DMS 273 (cell line): ENCODE measurements around the gene PCSK5.
"Not testable (repeated sequence)": the region's sequence is repeated elsewhere in the genome, so short reads cannot be mapped to it uniquely, and the experiment has no call there.

Experiments
- DNase-seq: peaks from one replicate; lab custom pipeline; 2025; ENCODE audit not compliant: unreplicated experiment; lab: John Stamatoyannopoulos, UW

The PCSK5 gene

DNA sequence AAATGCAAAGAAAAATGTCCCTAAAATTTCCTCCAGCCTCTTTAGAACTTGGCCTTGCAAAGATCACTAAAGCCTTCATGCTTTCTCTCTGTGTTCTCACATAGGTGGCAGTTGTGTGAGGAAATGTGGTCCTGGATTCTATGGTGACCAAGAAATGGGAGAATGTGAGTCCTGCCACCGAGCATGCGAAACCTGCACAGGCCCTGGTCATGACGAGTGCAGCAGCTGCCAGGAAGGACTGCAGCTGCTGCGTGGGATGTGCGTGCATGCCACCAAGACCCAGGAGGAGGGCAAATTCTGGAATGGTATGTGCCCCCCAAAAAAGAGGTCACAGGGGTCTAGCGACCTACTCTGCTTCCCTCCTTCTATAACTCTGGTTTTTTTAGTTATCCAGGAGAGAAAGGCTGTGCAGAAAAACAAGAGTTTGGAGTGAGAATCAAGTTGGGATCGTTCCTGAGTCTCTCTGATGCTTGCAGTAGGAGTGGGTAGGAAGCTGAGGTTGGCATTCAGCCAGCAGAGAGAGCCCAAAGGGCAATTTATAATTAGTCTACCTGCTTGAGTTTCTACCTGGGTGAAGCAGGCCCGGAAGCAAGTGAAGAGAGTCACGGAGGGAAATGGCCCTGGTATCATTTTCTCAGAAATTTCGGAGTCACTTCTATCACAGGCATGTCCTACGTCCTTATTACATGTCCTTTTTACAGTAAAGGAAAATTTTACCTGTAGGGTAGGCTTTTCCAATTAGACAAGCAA, 406.3 kb downstream of the PCSK5 start:
- no peak for DNase-seq

DNA sequence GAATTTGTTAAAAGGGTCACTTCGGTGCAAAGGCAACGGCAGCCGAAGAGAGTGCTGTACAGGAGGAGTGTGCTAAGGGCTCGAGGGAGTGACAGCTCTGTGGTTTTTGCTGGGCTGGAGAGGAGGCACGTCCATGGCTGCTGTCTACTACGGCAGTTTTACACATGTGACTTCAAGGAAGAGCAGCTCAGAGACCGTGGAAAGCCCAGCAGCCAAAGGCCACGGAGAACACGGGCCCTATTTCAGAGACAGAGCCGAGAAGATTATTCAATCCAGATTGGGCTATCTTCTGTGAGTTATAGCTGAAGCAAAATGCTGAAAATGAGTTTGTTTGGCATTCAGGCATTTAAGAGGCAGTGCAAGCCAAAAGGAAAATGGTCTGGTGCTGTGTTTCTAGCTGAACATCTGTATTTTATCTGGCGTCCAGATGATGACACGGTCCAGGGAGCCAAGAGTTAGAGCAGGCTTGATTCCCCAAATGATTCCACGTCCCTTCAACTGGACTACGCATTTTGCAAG, 407.3 kb downstream of the PCSK5 start:
- DNase-seq: no peak

DNA sequence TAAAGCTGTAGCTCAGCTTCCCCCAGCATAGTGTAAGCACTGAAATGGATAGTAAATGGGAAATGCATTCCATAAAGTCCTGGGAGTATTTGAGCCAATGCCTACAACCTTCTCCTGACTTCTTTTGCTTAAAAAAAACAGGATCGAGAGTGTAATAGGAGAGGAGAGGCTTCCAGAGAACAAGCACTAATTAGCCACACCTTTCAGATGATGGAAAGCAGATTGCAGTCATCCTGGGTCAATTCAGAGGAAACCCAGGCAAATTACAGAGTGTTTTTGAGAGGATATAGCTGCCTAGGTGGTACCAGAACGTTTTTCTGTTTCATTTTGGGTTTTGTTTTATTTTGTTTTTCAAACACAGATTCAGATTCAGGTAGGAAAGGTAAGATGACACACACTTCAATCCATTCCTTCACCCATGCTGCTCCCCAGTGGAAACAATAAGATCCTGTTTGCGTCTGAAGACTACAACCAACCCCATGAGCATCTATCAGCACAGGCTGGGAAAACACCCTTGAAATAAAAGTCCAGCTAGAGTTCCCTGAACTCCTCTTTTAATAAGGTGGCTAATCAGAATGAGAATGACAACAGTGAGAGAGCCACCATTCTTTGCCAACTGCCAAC, 408.2 kb downstream of the PCSK5 start:
- no peak for DNase-seq

DNA sequence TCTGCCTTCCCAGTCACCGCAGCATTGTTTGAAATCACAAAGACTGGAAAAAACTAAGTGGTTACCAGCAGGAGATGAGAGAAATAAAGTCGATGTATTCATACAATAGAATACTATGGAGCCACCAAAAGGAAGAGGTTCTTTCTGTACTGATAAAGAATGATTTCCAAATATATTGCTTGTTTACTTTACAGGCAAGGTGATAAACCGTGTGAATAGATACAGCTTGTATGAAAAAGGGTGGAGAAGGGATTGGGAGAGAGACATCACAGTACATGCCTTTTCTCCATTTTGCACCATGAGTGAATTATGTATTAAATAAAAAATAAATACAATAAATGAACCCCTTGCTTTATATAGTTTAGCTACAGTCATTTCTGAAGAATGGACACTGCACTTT, 412.1 kb downstream of the PCSK5 start:
- DNase-seq: no peak

DNA sequence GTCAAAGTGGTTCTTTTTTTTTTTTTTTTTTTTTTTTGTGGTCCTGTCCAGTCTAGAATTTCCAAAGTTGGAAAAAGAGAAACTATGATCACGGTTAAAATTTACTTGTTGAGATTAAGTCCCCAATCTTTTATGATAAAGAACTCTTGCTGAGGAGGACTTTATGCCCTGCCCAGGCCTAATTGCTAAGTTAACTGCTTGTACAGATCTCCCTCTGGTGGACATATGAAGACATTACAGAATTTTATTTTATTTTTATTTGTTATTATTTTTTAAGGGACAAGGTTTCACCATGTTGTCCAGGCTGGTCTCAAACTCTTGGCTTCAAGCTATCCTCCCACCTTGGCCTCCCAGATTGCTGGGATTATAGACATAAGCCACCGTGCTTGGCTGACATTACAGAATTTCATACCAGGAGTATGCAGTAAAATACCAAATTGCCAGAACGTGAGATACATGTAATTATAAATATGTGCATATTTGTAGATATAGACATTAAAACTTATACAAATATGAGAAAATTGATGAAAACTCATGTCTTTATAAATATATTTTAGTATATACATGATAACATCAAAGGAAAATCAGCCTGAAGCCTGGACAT, 412.6 kb downstream of the PCSK5 start:
- peak; percentile 58 for DNase-seq

DNA sequence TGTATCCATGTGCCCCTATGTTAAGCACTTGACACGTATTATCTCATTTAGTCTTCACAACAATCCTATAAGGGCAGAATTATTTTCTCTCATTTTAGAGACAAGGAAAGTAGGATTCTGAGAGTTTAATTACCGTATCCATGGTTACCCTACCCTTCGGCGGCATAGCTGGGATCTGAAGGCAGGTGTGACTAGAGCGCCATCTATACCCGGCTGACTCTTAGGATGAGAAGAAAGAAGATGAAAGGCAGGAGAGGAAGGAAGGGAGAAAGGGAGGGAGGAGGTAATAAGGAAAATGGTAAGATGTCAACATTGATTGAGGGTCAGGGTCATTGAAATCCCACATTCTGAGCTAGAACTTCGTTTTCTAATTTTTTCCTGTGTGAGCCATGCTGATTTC, 416.6 kb downstream of the PCSK5 start:
- DNase-seq: not testable (repeated sequence)

DNA sequence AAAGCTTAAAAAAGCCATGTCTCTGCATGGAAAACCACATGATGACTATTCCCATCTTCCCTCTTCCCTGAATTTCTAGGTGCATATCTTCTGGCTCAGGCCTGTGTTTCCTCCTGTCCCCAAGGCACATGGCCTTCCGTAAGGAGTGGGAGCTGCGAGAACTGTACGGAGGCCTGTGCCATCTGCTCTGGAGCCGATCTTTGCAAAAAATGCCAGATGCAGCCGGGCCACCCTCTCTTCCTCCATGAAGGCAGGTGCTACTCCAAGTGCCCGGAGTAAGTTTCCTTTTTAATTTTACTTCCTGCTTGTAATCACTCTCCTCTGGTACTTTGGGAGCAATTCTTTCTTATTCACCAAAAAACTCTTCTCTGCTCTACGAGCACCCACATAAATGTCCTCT, 420.1 kb downstream of the PCSK5 start:
- no peak for DNase-seq

DNA sequence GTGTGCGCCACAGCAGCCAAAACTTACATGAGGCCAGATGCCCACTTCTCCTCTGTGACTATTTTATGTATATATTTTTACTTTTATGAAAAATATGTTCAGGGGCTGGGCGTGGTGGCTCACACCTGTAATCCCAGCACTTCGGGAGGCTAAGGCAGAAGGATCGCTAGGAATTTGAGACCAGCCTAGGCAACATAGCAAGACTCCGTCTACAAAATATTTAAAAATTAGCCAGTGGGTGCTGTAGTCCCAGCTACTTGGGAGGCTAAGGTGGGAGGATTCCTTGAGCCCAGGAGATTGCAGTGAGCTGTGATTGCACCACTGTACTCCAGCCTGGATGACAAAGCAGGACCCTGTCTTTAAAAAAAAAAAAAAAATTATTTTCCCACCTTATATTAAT, 420.5 kb downstream of the PCSK5 start:
- no peak for DNase-seq

DNA sequence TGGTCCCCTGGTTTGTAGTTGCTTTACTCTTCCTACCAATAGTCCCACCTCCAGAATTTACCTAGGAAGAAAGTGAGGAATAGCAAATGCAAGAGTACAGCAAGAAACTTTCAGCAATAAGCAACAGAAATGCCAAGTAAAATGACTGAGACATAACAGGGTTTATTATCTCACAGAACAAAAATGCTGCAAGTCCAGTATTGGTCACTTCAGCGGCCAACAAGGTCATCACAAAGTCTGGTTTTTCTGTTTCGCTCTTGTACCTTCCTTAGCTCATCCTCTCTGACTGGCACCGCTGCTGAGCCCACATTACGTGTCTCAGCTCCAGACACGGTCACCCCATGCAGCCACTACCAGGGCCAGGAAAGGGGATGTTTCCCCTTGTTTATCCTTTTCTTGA, 421.1 kb downstream of the PCSK5 start:
- no peak for DNase-seq

DNA sequence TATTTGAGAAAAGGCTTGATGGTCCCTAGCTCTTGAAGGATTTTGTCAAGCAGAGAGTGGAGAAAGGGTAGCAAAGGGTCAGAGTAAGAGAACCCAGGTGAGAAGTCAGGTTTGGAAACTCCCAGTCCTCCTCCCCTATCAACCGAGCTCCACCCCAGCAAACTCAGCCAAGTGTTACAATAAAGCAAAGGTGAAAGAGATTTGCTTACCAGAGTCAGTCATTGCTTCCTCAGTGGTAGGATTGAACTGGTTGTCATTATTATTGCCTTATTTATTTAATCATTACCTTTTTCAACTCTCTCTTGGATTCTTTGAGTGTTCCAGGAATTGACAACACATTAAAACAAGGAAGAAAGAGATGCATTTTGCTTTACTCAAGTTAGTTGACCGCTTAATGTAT, 423.3 kb downstream of the PCSK5 start:
- DNase-seq: no peak

DNA sequence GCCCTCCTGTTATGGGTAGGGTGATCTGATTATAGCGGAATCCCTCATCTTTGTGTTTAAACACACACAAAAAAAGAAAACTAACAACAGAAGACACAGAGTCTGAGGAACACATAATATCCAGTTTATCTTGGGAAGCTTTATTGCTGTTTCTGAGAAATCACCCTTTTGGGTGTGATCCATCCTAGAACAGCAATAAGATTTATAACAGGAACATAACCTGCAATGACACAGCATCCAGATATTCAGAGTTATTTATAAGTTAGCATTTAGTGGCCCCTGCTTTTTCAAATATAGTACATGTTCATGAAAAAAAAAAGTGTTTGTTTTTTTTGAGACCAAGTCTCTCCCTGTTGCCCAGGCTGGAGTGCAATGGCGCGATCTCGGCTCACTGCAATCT, 423.8 kb downstream of the PCSK5 start:
- DNase-seq: no peak

DNA sequence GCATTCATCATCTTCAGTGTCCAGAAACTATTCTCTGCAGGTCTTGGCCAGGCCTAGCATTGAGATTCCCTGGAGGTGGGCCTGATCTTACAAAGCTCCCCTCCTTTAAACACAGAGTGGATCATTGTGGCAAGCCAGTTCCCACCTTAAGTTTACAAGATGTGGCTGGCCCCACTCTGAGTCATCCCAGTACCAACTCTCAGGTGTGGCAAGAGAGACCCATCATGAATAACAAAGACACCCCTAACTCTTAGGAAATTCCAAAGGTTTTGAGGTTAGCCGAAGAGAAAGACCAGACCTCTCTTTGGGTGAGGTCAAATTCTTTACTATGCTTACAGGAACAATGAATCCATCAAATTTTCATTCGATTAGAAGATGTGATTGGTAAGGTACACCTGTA, 425.6 kb downstream of the PCSK5 start:
- no peak for DNase-seq

DNA sequence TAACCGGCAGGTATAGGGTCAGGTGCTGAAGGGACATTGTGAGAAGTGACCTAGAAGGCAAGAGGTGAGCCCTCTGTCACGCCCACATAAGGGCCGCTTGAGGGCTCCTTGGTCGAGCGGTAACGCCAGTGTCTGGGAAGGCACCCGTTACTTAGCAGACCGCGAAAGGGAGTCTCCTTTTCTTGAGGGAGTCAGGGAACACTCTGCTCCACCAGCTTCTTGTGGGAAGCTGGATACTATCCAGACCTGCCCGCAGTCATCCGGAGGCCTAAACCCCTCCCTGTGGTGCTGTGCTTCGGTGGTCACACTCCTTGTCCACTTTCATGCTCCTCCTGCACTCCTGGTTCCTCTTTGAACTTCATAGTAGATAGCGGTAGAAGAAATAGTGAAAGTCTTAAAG, 429.0 kb downstream of the PCSK5 start:
- DNase-seq: not testable (repeated sequence)

DNA sequence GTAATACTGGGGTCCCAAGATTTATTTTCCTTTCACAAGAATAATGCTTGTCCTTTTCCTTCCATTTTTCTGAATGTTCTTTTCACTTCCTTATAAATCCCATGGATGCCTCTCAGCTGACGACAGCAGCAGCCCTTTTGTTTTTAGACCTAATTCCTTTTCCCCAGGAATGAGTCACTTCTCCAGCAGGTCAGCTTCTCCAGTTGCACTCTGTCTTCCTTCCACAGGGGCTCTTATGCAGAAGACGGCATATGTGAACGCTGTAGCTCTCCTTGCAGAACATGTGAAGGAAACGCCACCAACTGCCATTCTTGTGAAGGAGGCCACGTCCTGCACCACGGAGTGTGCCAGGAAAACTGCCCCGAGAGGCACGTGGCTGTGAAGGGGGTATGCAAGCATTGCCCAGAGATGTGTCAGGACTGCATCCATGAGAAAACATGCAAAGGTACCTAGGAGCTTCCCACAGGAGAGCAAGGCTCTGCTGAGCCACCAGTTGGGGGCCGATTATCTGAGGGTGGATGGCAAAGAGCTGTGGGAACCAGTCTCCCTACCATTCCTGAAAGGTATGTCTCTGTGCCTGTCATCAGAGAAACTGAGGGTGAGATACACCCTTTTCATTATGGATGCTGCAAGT, 430.8 kb downstream of the PCSK5 start:
- no peak for DNase-seq

DNA sequence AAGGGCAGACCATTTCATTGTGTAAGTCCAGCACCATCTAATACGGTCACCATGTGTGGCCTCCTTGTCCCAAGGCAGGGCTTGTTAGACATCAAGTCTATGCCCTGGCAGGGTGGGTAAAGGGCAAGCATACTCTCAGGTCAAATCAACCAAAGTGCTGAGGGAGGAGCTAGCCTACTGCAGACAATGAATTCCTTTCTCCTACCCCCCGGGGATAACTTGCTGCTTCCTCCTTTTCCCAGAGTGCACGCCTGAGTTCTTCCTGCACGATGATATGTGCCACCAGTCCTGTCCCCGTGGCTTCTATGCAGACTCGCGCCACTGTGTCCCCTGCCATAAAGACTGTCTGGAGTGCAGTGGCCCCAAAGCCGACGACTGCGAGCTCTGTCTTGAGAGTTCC, 432.3 kb downstream of the PCSK5 start:
- no peak for DNase-seq

DNA sequence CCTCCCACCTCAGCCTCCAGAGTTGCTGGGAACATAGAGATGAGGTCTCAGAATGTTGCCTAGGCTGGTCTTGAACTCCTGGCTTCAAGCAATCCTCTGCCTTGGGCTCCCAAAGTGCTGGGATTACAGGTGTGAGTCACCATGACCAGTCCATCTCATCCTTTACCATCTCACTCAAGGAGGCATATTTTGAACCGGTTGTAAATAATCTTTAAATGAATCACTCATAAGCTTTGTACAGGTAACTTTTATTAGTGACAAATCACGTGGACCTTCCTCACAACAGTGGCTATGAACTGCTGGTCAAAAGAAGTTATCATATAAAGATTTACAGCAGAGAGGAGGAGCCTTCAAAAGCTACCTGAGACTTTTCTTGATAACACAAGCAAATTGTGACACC, 433.0 kb downstream of the PCSK5 start:
- no peak for DNase-seq

DNA sequence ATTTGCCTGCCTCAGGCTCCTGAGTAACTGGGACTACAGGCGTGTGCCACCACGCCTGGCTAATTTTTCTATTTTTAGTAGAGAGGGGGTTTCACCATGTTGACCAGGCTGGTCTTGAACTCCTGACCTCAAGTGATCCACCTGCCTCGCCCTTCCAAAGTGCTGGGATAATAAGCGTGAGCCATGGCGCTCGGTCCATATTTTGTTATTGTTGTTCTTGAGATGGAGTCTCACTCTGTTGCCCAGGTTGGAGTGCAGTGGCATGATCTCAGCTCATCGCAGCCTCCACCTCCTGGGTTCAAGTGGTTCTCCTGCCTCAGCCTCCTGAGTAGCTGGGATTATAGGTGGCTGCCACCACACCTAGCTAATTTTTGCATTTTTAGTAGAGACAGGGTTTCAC, 433.6 kb downstream of the PCSK5 start:
- not testable (repeated sequence) for DNase-seq

DNA sequence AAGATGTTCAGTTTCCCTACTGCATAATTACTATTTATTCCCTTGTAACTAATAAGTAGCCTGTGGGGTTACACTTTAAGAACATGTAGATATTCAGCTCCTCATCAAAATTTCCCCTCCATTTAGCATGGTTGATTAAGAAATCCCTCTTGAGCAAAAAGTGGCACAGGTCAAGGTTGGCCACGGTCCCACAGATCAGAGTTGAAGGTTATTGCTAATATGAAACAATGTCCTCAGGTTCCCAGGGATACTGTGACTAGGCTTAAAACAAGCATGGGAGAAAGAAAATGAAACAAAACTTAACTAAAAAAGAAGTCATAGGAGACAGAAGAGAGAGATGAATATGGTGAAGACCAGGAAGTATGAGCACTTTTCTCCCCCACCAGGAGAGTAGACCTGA, 439.6 kb downstream of the PCSK5 start:
- no peak for DNase-seq

DNA sequence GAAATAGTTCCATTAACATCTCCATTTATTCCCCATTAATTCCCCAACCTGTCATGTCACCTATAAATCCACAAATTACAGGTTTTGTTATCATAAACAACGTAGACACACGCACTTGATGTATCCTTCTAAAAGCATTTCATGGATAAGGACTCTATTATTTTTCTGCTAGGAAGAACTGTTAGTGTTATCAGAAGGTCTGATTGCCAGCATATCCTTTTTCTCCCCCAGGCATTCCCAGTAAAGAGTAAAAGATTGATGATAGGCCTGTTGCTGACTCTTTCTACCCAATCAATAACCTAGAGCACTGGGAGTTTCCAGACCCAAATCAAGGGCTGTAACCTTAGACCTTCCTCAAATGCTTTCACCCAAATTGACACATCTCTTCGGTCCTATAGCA, 442.9 kb downstream of the PCSK5 start:
- no peak for DNase-seq

DNA sequence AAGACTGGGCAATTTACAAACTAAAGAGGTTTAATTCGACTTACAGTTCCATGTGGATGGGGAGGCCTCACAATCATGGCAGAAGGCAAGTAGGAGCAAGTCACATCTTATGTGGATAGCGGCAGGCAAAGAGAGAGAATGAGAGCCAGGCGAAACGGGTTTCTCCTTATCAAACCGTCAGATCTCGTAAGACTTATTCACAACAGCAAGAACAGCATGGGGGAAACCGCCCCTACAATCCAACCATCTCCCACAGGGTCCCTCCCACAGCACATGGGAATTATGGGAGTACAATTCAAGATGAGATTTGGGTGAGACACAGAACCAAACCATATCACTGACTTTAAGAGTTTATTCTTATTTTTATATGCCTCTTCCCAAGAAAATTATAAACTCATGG, 443.5 kb downstream of the PCSK5 start:
- no peak for DNase-seq

DNA sequence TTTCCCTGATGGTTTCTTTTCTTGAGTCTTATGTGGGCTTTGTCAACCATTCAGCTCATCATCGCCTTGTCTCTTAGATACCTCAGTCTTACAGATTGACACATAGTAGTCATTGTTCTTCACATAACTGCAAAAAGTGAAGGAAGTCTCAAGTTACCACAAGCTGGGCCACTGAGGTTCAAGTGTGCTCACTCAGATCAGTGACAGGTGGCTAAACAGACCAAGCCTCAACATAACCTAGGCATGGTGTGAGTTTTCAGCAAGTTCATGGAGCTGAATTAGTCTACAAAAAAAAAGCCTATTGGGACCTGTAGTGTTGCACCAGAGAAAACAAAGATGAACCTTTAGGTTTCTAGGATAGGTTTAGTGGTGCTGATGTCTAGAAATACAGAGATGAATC, 445.6 kb downstream of the PCSK5 start:
- DNase-seq: no peak

DNA sequence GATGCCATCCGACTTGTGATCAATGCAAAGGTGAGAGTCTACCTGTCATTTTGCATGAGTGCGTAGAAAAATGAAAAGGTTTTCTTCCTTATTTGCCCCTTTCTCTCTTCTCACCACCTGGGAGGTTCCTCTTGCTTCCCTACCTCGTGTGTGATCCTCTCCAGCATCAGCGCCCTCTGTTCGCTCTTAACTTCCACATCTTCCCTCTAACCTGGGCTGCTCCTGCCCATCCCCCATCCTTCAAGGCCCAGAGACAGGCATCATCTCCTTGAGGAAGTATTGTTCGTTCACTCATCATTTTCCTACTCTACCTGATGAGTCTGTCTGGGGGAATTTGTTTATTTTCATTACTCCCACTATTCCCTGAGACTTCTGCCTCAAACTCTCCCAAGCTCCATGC, 447.9 kb downstream of the PCSK5 start:
- no peak for DNase-seq
